Measurements from ENCODE around the gene PCSK6.

Gene PCSK6

DNA sequence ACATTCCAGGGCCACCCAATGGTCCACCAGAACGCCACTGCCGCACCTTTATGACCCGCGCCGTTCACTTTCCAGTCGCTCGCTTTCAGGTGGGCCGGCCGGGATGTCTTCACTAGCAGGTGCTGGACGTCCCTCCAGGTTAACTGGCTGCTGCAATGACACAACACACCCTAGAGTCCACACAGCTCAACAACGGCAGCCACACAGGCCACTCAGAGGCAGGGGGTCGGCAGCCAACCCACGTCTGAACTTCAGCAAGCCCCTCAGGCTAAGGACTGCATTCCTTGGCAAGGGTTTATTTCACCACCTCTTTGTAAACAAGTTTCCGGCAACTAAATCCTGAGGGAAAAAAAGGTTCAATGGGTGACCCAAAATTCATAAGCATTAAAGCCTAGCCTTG is 105.2 kb downstream of the PCSK6 start:
- TF ChIP-seq POU6F1 (CRISPR knock-in tag; IDR thresholded peaks at IDR 0.05; ENCODE audit: borderline replicate concordance, low read depth) (no peak), OSR1 (CRISPR knock-in tag; IDR thresholded peaks at IDR 0.05) (no peak), TOX (CRISPR knock-in tag; IDR thresholded peaks at IDR 0.05; ENCODE audit: borderline replicate concordance) (no peak), CSDC2 (CRISPR knock-in tag; IDR thresholded peaks at IDR 0.05) (no peak), RARB (CRISPR knock-in tag; IDR thresholded peaks at IDR 0.05) (no peak), ZFP3 (CRISPR knock-in tag; IDR thresholded peaks at IDR 0.05) (no peak), BACH2 (CRISPR knock-in tag; IDR thresholded peaks at IDR 0.05; ENCODE audit: borderline replicate concordance) (no peak), ZNF8 (CRISPR knock-in tag; IDR thresholded peaks at IDR 0.05) (no peak), ZC3H10 (CRISPR knock-in tag; IDR thresholded peaks at IDR 0.05) (no peak), PATZ1 (CRISPR knock-in tag; IDR thresholded peaks at IDR 0.05; ENCODE audit: borderline replicate concordance) (no peak), ARNTL (CRISPR knock-in tag; IDR thresholded peaks at IDR 0.05; ENCODE audit: borderline replicate concordance, low read depth) (no peak), ZNF565 (CRISPR knock-in tag; conservative IDR thresholded peaks at IDR 0.05; ENCODE audit: low read depth) (no peak), ZFP30 (CRISPR knock-in tag; IDR thresholded peaks at IDR 0.05) (no peak), CREB5 (CRISPR knock-in tag; IDR thresholded peaks at IDR 0.05; ENCODE audit: low read depth) (no peak), TCF4 (CRISPR knock-in tag; IDR thresholded peaks at IDR 0.05; ENCODE audit: borderline replicate concordance) (no peak)
- ATAC-seq = no peak

DNA sequence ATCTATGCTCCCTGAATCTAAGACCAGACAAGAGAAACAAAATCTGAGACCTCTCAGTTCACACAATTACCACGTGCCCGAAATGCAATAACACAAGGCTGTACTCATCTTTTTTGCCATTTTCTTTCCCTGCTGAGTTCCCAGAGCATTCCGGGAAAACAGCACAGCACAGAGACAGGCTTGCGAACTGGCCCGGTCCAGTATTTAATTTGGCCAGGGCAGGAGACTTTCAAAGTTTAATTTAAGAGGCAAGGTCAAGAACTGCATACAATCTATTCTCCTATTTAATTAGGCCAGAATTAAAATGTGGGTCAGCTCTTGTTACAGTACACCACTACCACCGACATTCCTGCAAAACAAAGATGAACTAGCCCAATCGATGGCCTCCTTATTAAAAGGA is 107.0 kb downstream of the PCSK6 start:
- no peak for ATAC-seq
- TF ChIP-seq ZNF565 (CRISPR knock-in tag; conservative IDR thresholded peaks at IDR 0.05; ENCODE audit: low read depth) (no peak), RARB (CRISPR knock-in tag; IDR thresholded peaks at IDR 0.05) (no peak), TOX (CRISPR knock-in tag; IDR thresholded peaks at IDR 0.05; ENCODE audit: borderline replicate concordance) (no peak), POU6F1 (CRISPR knock-in tag; IDR thresholded peaks at IDR 0.05; ENCODE audit: borderline replicate concordance, low read depth) (no peak), TCF4 (CRISPR knock-in tag; IDR thresholded peaks at IDR 0.05; ENCODE audit: borderline replicate concordance) (no peak), ESRRG (CRISPR knock-in tag; IDR thresholded peaks at IDR 0.05) (no peak), CSDC2 (CRISPR knock-in tag; IDR thresholded peaks at IDR 0.05) (no peak), ZNF70 (CRISPR knock-in tag; IDR thresholded peaks at IDR 0.05) (no peak), ZFP30 (CRISPR knock-in tag; IDR thresholded peaks at IDR 0.05) (no peak), ZC3H10 (CRISPR knock-in tag; IDR thresholded peaks at IDR 0.05) (no peak), CREB5 (CRISPR knock-in tag; IDR thresholded peaks at IDR 0.05; ENCODE audit: low read depth) (no peak), CSRNP3 (CRISPR knock-in tag; IDR thresholded peaks at IDR 0.05) (no peak), ZFP3 (CRISPR knock-in tag; IDR thresholded peaks at IDR 0.05) (no peak), ARNTL (CRISPR knock-in tag; IDR thresholded peaks at IDR 0.05; ENCODE audit: borderline replicate concordance, low read depth) (no peak), OSR1 (CRISPR knock-in tag; IDR thresholded peaks at IDR 0.05) (no peak), ISL1 (CRISPR knock-in tag; IDR thresholded peaks at IDR 0.05) (no peak), ZNF8 (CRISPR knock-in tag; IDR thresholded peaks at IDR 0.05) (no peak), SNAI2 (CRISPR knock-in tag; IDR thresholded peaks at IDR 0.05) (no peak), BACH2 (CRISPR knock-in tag; IDR thresholded peaks at IDR 0.05; ENCODE audit: borderline replicate concordance) (no peak)
- TF ChIP-seq, protein P1, sequence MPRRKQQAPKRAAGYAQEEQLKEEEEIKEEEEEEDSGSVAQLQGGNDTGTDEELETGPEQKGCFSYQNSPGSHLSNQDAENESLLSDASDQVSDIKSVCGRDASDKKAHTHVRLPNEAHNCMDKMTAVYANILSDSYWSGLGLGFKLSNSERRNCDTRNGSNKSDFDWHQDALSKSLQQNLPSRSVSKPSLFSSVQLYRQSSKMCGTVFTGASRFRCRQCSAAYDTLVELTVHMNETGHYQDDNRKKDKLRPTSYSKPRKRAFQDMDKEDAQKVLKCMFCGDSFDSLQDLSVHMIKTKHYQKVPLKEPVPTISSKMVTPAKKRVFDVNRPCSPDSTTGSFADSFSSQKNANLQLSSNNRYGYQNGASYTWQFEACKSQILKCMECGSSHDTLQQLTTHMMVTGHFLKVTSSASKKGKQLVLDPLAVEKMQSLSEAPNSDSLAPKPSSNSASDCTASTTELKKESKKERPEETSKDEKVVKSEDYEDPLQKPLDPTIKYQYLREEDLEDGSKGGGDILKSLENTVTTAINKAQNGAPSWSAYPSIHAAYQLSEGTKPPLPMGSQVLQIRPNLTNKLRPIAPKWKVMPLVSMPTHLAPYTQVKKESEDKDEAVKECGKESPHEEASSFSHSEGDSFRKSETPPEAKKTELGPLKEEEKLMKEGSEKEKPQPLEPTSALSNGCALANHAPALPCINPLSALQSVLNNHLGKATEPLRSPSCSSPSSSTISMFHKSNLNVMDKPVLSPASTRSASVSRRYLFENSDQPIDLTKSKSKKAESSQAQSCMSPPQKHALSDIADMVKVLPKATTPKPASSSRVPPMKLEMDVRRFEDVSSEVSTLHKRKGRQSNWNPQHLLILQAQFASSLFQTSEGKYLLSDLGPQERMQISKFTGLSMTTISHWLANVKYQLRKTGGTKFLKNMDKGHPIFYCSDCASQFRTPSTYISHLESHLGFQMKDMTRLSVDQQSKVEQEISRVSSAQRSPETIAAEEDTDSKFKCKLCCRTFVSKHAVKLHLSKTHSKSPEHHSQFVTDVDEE (CRISPR knock-in tag; IDR thresholded peaks at IDR 0.05) = no peak

All from SK-N-SH treated with all-trans-retinoic acid at 6 μM for 48 hours (cell line).